CD4-positive, alpha-beta T cell (primary cell): ENCODE measurements around the gene ZMYM2. TPM values are rescaled to one million over a fixed set of nuclear protein-coding genes. Genes with fewer than 3 reads are reported as not detected.

Source experiments
- ATAC-seq: fragments of 200-7000 bp; cut with Tn5 transposase; one replicate; pipeline ENCODE4 v1.10.0; 2022; ENCODE audit warnings: mild to moderate bottlenecking; ENCODE audit not compliant: poor library complexity
- CTCF ChIA-PET: fragments of 350-600 bp; sonication (Branson Sonifier 250); formaldehyde crosslinking; loops from one replicate; lab custom pipeline; 2021; ENCODE audit warnings: antibody characterized with exemption, inconsistent platforms; lab: Charles Lee
- POLR2A ChIA-PET: fragments of 350-600 bp; sonication (Branson Sonifier 250); formaldehyde crosslinking; loops from one replicate; lab custom pipeline; 2021; ENCODE audit warnings: antibody characterized with exemption, inconsistent platforms; lab: Charles Lee
- DNase-seq, 14 experiments: peaks; one replicate each; pipeline ENCODE4 v3.0.0-alpha.2; 2013 to 2020; ENCODE audit warnings: mixed read lengths in 2 of 14
- H3K27ac ChIP-seq, 2 donors: one replicate each; pipeline versions ENCODE4 v1.5.1 to v1.7.0; 2013; ENCODE audit warnings: low read length in 2 of 2, low read depth in 1 of 2, mild to moderate bottlenecking in 1 of 2
- H3K27me3 ChIP-seq, 2 experiments: 1 replicate in 1 of 2; 2 replicates in 1 of 2; pipeline versions ENCODE4 v1.6.1 to v1.7.0; 2013; ENCODE audit warnings: low read length in 2 of 2, control low read depth in 1 of 2, mild to moderate bottlenecking in 1 of 2, moderate library complexity in 1 of 2; ENCODE audit not compliant: insufficient read depth in 2 of 2, control insufficient read depth in 1 of 2
- H3K36me3 ChIP-seq: one replicate; pipeline ENCODE4 v1.6.1; 2013; ENCODE audit warnings: low read length, control low read depth; ENCODE audit not compliant: insufficient read depth
- H3K4me1 ChIP-seq: one replicate; pipeline ENCODE4 v1.6.1; 2013; ENCODE audit warnings: low read length, control low read depth; ENCODE audit not compliant: insufficient read depth
- H3K4me3 ChIP-seq: one replicate; pipeline ENCODE4 v1.5.1; 2013; ENCODE audit warnings: mild to moderate bottlenecking, low read length, moderate library complexity
- H3K9me3 ChIP-seq, 2 experiments: 1 replicate in 1 of 2; 2 replicates in 1 of 2; pipeline versions ENCODE4 v1.6.1 to v1.7.0; 2013; ENCODE audit warnings: low read length in 2 of 2, mild to moderate bottlenecking in 2 of 2, control low read depth in 1 of 2, moderate library complexity in 1 of 2; ENCODE audit not compliant: control insufficient read depth in 1 of 2, insufficient read depth in 1 of 2
- H3K27ac Mint-ChIP-seq: one replicate; pipeline ENCODE4 v1.8.0; 2020; ENCODE audit warnings: mixed read lengths
- H3K27me3 Mint-ChIP-seq: one replicate; pipeline ENCODE4 v1.8.0; 2021; ENCODE audit warnings: mixed read lengths
- H3K36me3 Mint-ChIP-seq: one replicate; pipeline ENCODE4 v1.8.0; 2021; ENCODE audit warnings: low read depth, mixed read lengths
- H3K4me1 Mint-ChIP-seq: one replicate; pipeline ENCODE4 v1.8.0; 2021; ENCODE audit warnings: low read depth, mixed read lengths
- H3K4me3 Mint-ChIP-seq: one replicate; pipeline ENCODE4 v1.8.0; 2020; ENCODE audit warnings: mild to moderate bottlenecking, mixed read lengths
- H3K9me3 Mint-ChIP-seq: one replicate; pipeline ENCODE4 v1.8.0; 2020; ENCODE audit warnings: mixed read lengths
- intact Hi-C, 2 experiments: fragments of 100-400 bp; cut with DNase I in 1 of 2; cut with micrococcal nuclease in 1 of 2; formaldehyde crosslinking; loops; one replicate each; pipeline versions ENCODE4 v1.15.1 to v1.9.0; 2023 to 2025; cut with DNase I, micrococcal nuclease
- total RNA-seq, 174 experiments: library from RNA in 2 of 174; stranded (reverse) in 2 of 174; gene quantifications; one replicate each; pipeline ENCODE4 v1.2.3 and lab custom pipeline; 2021 to 2026
- TF ChIP-seq, protein P1 (sequence below): fragments of 200-600 bp; IDR thresholded peaks from one replicate; pipeline ENCODE4 v1.8.0; 2022; ENCODE audit warnings: antibody characterized with exemption, mild to moderate bottlenecking

Gene ZMYM2
- total RNA-seq, 2 experiments from 2014 or later, result 106 to 110 TPM

GRCh38 chr13:19985219-19985556, 26.7 kb downstream of the ZMYM2 start:
- intact Hi-C loops, result loop anchor here in 1 of 2 experiments (5.0 kb wide), 1 partner anchor 177 kb away; the partner anchor contains the start of gene GJA3
- Mint-ChIP-seq H3K4me3 (no peak overlapping the region), H3K27me3 (no peaks in the 10 kb centered on the region), H3K36me3 (peaks cover 68% of the 10 kb centered on the region), H3K9me3 (no peaks in the 10 kb centered on the region), H3K27ac (peak overlapping the region; percentile 16), H3K4me1 (peaks cover 54% of the 10 kb centered on the region)
- ATAC-seq (no peak), DNase-seq (no peak)
- TF ChIP-seq, protein P1, sequence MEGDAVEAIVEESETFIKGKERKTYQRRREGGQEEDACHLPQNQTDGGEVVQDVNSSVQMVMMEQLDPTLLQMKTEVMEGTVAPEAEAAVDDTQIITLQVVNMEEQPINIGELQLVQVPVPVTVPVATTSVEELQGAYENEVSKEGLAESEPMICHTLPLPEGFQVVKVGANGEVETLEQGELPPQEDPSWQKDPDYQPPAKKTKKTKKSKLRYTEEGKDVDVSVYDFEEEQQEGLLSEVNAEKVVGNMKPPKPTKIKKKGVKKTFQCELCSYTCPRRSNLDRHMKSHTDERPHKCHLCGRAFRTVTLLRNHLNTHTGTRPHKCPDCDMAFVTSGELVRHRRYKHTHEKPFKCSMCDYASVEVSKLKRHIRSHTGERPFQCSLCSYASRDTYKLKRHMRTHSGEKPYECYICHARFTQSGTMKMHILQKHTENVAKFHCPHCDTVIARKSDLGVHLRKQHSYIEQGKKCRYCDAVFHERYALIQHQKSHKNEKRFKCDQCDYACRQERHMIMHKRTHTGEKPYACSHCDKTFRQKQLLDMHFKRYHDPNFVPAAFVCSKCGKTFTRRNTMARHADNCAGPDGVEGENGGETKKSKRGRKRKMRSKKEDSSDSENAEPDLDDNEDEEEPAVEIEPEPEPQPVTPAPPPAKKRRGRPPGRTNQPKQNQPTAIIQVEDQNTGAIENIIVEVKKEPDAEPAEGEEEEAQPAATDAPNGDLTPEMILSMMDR, result no peak
- POLR2A ChIA-PET, result interaction anchor here (1.0 to 1.3 kb wide), 2 partner anchors 12 to 28 kb away, joined by 3 read pairs; no protein-coding TSS in a partner anchor
- no peak overlapping the region for H3K27ac ChIP-seq
- H3K4me3 ChIP-seq, result no peak overlapping the region
- CTCF ChIA-PET, result interaction anchor here (0.6 to 2.8 kb wide), 3 partner anchors 24 to 48 kb away, joined by 3 to 7 read pairs (median 3); no protein-coding TSS in a partner anchor
- peaks cover 20% of the 10 kb centered on the region for H3K36me3 ChIP-seq
- H3K27me3 ChIP-seq, result no peaks in the 10 kb centered on the region
- H3K9me3 ChIP-seq, result no peaks in the 10 kb centered on the region
- H3K4me1 ChIP-seq, result peaks cover 27% of the 10 kb centered on the region

- no peak overlapping the region for H3K27ac Mint-ChIP-seq
- POLR2A ChIA-PET, result no interaction called here
- H3K4me1 Mint-ChIP-seq, result peaks cover 53% of the 10 kb centered on the region
These were observed 33.0 kb downstream of the ZMYM2 start for GRCh38 chr13:19991531-19991930.

DNA sequence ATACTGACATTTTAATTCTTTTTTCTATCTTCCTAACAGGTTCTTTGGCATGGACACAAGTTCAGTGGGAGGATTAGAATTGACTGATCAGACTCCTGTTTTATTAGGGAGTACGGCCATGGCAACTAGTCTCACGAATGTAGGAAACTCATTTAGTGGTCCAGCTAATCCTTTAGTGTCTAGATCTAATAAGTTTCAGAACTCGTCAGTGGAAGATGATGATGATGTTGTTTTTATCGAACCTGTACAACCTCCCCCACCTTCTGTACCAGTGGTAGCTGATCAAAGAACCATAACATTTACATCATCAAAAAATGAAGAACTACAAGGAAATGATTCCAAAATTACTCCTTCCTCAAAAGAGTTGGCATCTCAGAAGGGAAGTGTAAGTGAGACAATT, 34.5 kb downstream of the ZMYM2 start:
- ChIA-PET POLR2A (no interaction called here), CTCF (no interaction called here)
- Mint-ChIP-seq H3K36me3 (peaks cover 84% of the 10 kb centered on the region), H3K27ac (peak overlapping the region; percentile 42), H3K9me3 (no peaks in the 10 kb centered on the region), H3K4me1 (peaks cover 67% of the 10 kb centered on the region), H3K4me3 (no peak overlapping the region), H3K27me3 (no peaks in the 10 kb centered on the region)
- Histone ChIP-seq H3K27me3 (no peaks in the 10 kb centered on the region), H3K9me3 (no peaks in the 10 kb centered on the region), H3K36me3 (peaks cover 55% of the 10 kb centered on the region), H3K27ac (no peak overlapping the region), H3K4me1 (peaks cover 15% of the 10 kb centered on the region), H3K4me3 (no peak overlapping the region)
- TF ChIP-seq, protein P1, result no peak
- DNase-seq, result no peak
- intact Hi-C loops, result no loop called here
- ATAC-seq, result no peak

More at GRCh38 chr13:19991531-19991930, 33.0 kb downstream of the ZMYM2 start:
- no peak overlapping the region for H3K4me3 ChIP-seq
- H3K27me3 ChIP-seq, result no peaks in the 10 kb centered on the region
- Mint-ChIP-seq H3K36me3 (peaks cover 74% of the 10 kb centered on the region), H3K9me3 (no peaks in the 10 kb centered on the region), H3K4me3 (no peak overlapping the region), H3K27me3 (no peaks in the 10 kb centered on the region)
- DNase-seq (no peak), ATAC-seq (no peak)
- intact Hi-C loops, result no loop called here
- H3K27ac ChIP-seq, result no peak overlapping the region
- no peaks in the 10 kb centered on the region for H3K9me3 ChIP-seq
- H3K4me1 ChIP-seq, result peaks cover 15% of the 10 kb centered on the region
- peaks cover 48% of the 10 kb centered on the region for H3K36me3 ChIP-seq
- TF ChIP-seq, protein P1, result no peak
- CTCF ChIA-PET, result no interaction called here
